ENCODE measurements around the gene TMEM256. TPM values are rescaled to one million over a fixed set of nuclear protein-coding genes. Genes with fewer than 3 reads are reported as not detected.

The TMEM256 gene
- total RNA-seq, 1 experiment from 2014 or later, result 151 TPM

- no CpG with 5 or more reads among the region's 2 CpGs for WGBS (ENCODE audit: extremely low coverage, insufficient read length, low lambda C conversion rate)
These were observed 46.5 kb downstream of the TMEM256 start for GRCh38 chr17:7357381-7357780.

More at GRCh38 chr17:7357381-7357780, 46.5 kb downstream of the TMEM256 start:
- Histone ChIP-seq H4K91ac (ENCODE audit: insufficient read length, low read depth, low read length) (no peak overlapping the region), H2BK20ac (ENCODE audit: low read depth, low read length, poor library complexity, severe bottlenecking) (no peak overlapping the region), H2BK120ac (ENCODE audit: low read depth, low read length, poor library complexity, severe bottlenecking) (no peak overlapping the region), H4K5ac (ENCODE audit: insufficient read length, low read depth, low read length) (no peak overlapping the region), H2AK5ac (ENCODE audit: insufficient read length, low read length) (no peak overlapping the region), H3K9me3 (ENCODE audit: control insufficient read depth, low read depth, low read length) (no peaks in the 10 kb centered on the region), H2BK15ac (ENCODE audit: low read depth, low read length) (no peak overlapping the region), H3K79me2 (ENCODE audit: insufficient read depth, low read length) (no peaks in the 10 kb centered on the region; the same call in 1 of the 2 replicates), H3K14ac (ENCODE audit: insufficient read depth, low read length) (no peak overlapping the region), H3K27me3 (ENCODE audit: insufficient read depth, low read length) (no peaks in the 10 kb centered on the region), H3K18ac (ENCODE audit: insufficient read length, low read depth, low read length) (no peak overlapping the region), H2AFZ (ENCODE audit: low read length) (no peak overlapping the region), H3T11ph (ENCODE audit: low read length) (no peak overlapping the region), H2BK12ac (ENCODE audit: insufficient read length, low read depth, low read length) (no peak overlapping the region), H3K23me2 (ENCODE audit: insufficient read length, low read depth, low read length, poor library complexity, severe bottlenecking) (no peaks in the 10 kb centered on the region), H3K56ac (ENCODE audit: insufficient read length, low read depth, low read length) (no peak overlapping the region), H2BK5ac (ENCODE audit: insufficient read length, low read length) (no peak overlapping the region), H3K27ac (ENCODE audit: insufficient read length, low read depth, low read length) (no peak overlapping the region), H4K8ac (replicated peaks; ENCODE audit: insufficient read length, low read depth, low read length) (no peak overlapping the region), H3K79me1 (ENCODE audit: insufficient read depth, low read depth, low read length, poor library complexity, severe bottlenecking) (no peaks in the 10 kb centered on the region), H3K4me1 (ENCODE audit: insufficient read depth, low read length) (no peaks in the 10 kb centered on the region), H4K20me1 (ENCODE audit: control insufficient read depth, insufficient read depth, insufficient read length) (no peaks in the 10 kb centered on the region), H3K9ac (ENCODE audit: extremely low read depth, insufficient read length, low read length) (no peak overlapping the region), H3K23ac (ENCODE audit: insufficient read length, low read depth, low read length) (no peak overlapping the region), H3K4me2 (ENCODE audit: insufficient read depth, insufficient read length, low read length) (no peak overlapping the region), H3K4ac (ENCODE audit: low read depth, low read length) (no peak overlapping the region)
- no peak for DNase-seq
- peaks cover 11% of the 10 kb centered on the region for H3K27me3 Mint-ChIP-seq (ENCODE audit: low read depth)
- H3K4me3 Mint-ChIP-seq, result no peak overlapping the region
- H3K4me1 Mint-ChIP-seq, result peaks cover 21 to 23% of the 10 kb centered on the region in 2 experiments
- no peaks in the 10 kb centered on the region for H3K36me3 Mint-ChIP-seq (ENCODE audit: insufficient read depth in 1 of 3, low read depth in 3 of 3)
- no peaks in the 10 kb centered on the region for H3K9me3 Mint-ChIP-seq
- no peak overlapping the region for H3K27ac Mint-ChIP-seq
- no peak for TF ChIP-seq CTCF (conservative IDR thresholded peaks at IDR 0.05)

Measured in H9 (cell line).